Testis (tissue), 2 donors: ENCODE data around the gene SKA2.

ENCODE experiments used
- CTCF ChIP-seq, 3 experiments: fragments of 450-650 bp in 2 of 3; fragments of 200-600 bp in 1 of 3; sonication (generic) in 1 of 3; IDR thresholded peaks; one replicate each; pipeline ENCODE4 v1.5.1; 2016 to 2019; ENCODE audit warnings: antibody characterized with exemption in 3 of 3, mild to moderate bottlenecking in 2 of 3, moderate library complexity in 1 of 3
- POLR2A ChIP-seq: fragments of 450-650 bp; IDR thresholded peaks from one replicate; pipeline ENCODE4 v1.6.1; 2017; ENCODE audit warnings: antibody characterized with exemption, mild to moderate bottlenecking, moderate library complexity

DNA sequence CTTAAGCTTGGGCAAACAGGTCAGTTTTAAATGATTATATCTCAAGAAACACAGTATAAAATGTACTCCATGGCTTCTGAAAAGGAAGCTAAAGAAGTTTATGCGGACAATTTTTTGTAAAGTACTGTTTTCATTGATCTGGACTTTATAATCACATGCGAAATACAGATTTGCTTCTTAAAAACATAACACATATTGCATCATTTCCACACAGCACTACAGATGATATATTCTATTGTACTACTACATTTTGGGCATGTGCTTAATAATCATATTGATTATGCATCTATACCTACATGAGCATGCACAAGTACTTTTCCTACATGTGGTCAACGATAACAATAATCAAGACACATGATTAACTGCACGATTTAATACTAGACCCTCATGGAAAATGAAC lies 70.8 kb downstream of the SKA2 start:
- TF ChIP-seq CTCF (IDR thresholded peaks at IDR 0.05), result no peak
- no peak for TF ChIP-seq POLR2A
